ENCODE measurements around the gene THRB. TPM values are rescaled to one million over a fixed set of nuclear protein-coding genes. Genes with fewer than 3 reads are reported as not detected.

Gene THRB
- total RNA-seq, 1 experiment from 2014 or later, result 5.8 TPM

DNA sequence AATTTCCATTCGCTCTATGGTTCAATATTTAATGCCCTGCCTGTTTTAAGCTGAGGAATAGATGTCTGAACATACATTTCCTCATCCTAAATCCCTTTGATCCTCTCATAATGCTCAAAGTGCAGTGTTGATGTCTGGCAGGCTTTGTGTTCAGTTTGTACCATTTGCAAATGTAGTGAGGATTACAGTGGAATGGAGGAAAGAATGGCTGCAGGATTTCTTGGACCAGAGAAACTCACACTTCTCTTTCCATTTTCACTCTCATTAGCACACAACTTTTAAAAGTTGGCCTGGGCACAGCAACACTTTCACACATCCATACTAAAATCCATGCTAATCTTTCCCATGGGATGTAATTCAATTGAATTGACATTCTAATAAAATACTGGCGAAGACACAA lies 28.6 kb upstream of the THRB start:
- DNase-seq (ENCODE audit: low spot score) (no peak), ATAC-seq (no peak)
- ChIA-PET POLR2A (no interaction called here), CTCF (no interaction called here)
- TF ChIP-seq CBFB (CRISPR knock-in tag; IDR thresholded peaks at IDR 0.05; ENCODE audit: low read depth), result no peak
- no peak for TF ChIP-seq ZNF121 (CRISPR knock-in tag; IDR thresholded peaks at IDR 0.05)
- TF ChIP-seq, protein P1, sequence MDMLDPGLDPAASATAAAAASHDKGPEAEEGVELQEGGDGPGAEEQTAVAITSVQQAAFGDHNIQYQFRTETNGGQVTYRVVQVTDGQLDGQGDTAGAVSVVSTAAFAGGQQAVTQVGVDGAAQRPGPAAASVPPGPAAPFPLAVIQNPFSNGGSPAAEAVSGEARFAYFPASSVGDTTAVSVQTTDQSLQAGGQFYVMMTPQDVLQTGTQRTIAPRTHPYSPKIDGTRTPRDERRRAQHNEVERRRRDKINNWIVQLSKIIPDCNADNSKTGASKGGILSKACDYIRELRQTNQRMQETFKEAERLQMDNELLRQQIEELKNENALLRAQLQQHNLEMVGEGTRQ (CRISPR knock-in tag; IDR thresholded peaks at IDR 0.05), result no peak
- no peak for TF ChIP-seq ZNF671 (CRISPR knock-in tag; IDR thresholded peaks at IDR 0.05)
- no peak for TF ChIP-seq TEAD1 (CRISPR knock-in tag; IDR thresholded peaks at IDR 0.05)
- TF ChIP-seq, protein P2, sequence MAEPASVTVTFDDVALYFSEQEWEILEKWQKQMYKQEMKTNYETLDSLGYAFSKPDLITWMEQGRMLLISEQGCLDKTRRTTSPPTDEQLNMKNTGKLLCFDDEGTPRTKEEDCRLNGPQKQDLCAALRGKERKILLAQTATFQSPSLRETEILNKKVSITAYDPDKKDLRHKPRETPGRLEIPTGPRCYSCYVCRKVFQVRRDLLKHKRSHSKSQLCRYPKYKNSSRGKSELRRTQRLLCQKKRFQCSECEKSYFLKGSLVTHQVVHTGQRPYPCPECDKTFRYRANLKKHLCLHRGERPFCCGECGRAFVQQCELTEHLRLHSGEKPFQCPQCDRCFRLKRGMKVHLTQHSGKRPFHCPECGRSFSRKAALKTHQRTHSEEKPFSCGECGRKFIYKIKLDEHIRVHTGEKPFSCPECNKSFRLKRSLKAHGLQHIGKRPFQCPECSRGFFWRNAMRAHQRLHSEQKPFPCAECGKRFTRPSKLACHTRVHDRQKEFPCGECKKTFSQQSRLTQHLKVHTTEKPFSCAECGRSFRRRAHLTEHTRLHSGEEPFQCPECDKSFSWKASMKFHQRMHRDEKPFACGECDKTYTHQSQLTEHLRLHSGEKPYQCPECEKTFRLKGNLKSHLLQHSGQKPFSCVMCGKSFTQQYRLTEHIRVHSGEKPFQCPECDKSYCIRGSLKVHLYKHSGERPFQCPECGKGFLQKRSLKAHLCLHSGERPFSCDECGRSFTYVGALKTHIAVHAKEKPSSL (CRISPR knock-in tag; conservative IDR thresholded peaks at IDR 0.05), result no peak
- TF ChIP-seq, protein P3, sequence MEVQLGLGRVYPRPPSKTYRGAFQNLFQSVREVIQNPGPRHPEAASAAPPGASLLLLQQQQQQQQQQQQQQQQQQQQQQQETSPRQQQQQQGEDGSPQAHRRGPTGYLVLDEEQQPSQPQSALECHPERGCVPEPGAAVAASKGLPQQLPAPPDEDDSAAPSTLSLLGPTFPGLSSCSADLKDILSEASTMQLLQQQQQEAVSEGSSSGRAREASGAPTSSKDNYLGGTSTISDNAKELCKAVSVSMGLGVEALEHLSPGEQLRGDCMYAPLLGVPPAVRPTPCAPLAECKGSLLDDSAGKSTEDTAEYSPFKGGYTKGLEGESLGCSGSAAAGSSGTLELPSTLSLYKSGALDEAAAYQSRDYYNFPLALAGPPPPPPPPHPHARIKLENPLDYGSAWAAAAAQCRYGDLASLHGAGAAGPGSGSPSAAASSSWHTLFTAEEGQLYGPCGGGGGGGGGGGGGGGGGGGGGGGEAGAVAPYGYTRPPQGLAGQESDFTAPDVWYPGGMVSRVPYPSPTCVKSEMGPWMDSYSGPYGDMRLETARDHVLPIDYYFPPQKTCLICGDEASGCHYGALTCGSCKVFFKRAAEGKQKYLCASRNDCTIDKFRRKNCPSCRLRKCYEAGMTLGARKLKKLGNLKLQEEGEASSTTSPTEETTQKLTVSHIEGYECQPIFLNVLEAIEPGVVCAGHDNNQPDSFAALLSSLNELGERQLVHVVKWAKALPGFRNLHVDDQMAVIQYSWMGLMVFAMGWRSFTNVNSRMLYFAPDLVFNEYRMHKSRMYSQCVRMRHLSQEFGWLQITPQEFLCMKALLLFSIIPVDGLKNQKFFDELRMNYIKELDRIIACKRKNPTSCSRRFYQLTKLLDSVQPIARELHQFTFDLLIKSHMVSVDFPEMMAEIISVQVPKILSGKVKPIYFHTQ (CRISPR knock-in tag; IDR thresholded peaks at IDR 0.05), result no peak
- TF ChIP-seq SOX15 (CRISPR knock-in tag; IDR thresholded peaks at IDR 0.05), result no peak
- TF ChIP-seq, protein P4, sequence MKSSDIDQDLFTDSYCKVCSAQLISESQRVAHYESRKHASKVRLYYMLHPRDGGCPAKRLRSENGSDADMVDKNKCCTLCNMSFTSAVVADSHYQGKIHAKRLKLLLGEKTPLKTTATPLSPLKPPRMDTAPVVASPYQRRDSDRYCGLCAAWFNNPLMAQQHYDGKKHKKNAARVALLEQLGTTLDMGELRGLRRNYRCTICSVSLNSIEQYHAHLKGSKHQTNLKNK (CRISPR knock-in tag; IDR thresholded peaks at IDR 0.05), result no peak
- no peak for TF ChIP-seq NR3C1 (CRISPR knock-in tag; conservative IDR thresholded peaks at IDR 0.05; ENCODE audit: low read depth)
- TF ChIP-seq, protein P5, sequence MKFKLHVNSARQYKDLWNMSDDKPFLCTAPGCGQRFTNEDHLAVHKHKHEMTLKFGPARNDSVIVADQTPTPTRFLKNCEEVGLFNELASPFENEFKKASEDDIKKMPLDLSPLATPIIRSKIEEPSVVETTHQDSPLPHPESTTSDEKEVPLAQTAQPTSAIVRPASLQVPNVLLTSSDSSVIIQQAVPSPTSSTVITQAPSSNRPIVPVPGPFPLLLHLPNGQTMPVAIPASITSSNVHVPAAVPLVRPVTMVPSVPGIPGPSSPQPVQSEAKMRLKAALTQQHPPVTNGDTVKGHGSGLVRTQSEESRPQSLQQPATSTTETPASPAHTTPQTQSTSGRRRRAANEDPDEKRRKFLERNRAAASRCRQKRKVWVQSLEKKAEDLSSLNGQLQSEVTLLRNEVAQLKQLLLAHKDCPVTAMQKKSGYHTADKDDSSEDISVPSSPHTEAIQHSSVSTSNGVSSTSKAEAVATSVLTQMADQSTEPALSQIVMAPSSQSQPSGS (CRISPR knock-in tag; IDR thresholded peaks at IDR 0.05; ENCODE audit: borderline replicate concordance, low read depth), result no peak
- TF ChIP-seq, protein P6, sequence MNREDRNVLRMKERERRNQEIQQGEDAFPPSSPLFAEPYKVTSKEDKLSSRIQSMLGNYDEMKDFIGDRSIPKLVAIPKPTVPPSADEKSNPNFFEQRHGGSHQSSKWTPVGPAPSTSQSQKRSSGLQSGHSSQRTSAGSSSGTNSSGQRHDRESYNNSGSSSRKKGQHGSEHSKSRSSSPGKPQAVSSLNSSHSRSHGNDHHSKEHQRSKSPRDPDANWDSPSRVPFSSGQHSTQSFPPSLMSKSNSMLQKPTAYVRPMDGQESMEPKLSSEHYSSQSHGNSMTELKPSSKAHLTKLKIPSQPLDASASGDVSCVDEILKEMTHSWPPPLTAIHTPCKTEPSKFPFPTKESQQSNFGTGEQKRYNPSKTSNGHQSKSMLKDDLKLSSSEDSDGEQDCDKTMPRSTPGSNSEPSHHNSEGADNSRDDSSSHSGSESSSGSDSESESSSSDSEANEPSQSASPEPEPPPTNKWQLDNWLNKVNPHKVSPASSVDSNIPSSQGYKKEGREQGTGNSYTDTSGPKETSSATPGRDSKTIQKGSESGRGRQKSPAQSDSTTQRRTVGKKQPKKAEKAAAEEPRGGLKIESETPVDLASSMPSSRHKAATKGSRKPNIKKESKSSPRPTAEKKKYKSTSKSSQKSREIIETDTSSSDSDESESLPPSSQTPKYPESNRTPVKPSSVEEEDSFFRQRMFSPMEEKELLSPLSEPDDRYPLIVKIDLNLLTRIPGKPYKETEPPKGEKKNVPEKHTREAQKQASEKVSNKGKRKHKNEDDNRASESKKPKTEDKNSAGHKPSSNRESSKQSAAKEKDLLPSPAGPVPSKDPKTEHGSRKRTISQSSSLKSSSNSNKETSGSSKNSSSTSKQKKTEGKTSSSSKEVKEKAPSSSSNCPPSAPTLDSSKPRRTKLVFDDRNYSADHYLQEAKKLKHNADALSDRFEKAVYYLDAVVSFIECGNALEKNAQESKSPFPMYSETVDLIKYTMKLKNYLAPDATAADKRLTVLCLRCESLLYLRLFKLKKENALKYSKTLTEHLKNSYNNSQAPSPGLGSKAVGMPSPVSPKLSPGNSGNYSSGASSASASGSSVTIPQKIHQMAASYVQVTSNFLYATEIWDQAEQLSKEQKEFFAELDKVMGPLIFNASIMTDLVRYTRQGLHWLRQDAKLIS (CRISPR knock-in tag; IDR thresholded peaks at IDR 0.05; ENCODE audit: borderline replicate concordance), result no peak
- TF ChIP-seq, protein P7, sequence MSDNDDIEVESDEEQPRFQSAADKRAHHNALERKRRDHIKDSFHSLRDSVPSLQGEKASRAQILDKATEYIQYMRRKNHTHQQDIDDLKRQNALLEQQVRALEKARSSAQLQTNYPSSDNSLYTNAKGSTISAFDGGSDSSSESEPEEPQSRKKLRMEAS (CRISPR knock-in tag; IDR thresholded peaks at IDR 0.05), result no peak
- TF ChIP-seq NFYB (CRISPR knock-in tag; conservative IDR thresholded peaks at IDR 0.05; ENCODE audit: low read depth), result no peak
- TF ChIP-seq, protein P8, sequence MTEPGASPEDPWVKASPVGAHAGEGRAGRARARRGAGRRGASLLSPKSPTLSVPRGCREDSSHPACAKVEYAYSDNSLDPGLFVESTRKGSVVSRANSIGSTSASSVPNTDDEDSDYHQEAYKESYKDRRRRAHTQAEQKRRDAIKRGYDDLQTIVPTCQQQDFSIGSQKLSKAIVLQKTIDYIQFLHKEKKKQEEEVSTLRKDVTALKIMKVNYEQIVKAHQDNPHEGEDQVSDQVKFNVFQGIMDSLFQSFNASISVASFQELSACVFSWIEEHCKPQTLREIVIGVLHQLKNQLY (CRISPR knock-in tag; IDR thresholded peaks at IDR 0.05), result no peak
- no peak for TF ChIP-seq RORB (CRISPR knock-in tag; IDR thresholded peaks at IDR 0.05)
- Mint-ChIP-seq H3K27me3 (ENCODE audit: low read depth) (peaks cover 61% of the 10 kb centered on the region), H3K36me3 (no peaks in the 10 kb centered on the region), H3K4me3 (no peak overlapping the region), H3K9me3 (no peaks in the 10 kb centered on the region), H3K27ac (no peak overlapping the region), H3K4me1 (peaks cover 40% of the 10 kb centered on the region)
